Activated naive CD4-positive, alpha-beta T cell treated with anti-CD3 and anti-CD28 coated beads, Interleukin-2, amount 50 U/mL, for 72 hours (primary cell): ENCODE measurements around the gene HSD17B7. TPM values are rescaled to one million over a fixed set of nuclear protein-coding genes. Genes with fewer than 3 reads are reported as not detected.

Experiments used
- ATAC-seq, 2 donors: fragments of 150-1000 bp; cut with Tn5 transposase; 2 replicates each; pipeline ENCODE4 v1.10.0; 2021; ENCODE audit warnings: mild to moderate bottlenecking in 2 of 2, moderate library complexity in 2 of 2
- DNase-seq, 2 donors: peaks; one replicate each; pipeline ENCODE4 v3.0.0; 2021 to 2022; ENCODE audit warnings: low spot score in 2 of 2
- H3K27ac Mint-ChIP-seq, 2 donors: one replicate each; pipeline ENCODE4 v1.8.0; 2022; ENCODE audit warnings: mild to moderate bottlenecking in 2 of 2, mixed read lengths in 2 of 2
- H3K36me3 Mint-ChIP-seq, 2 donors: one replicate each; pipeline ENCODE4 v1.8.0; 2022; ENCODE audit warnings: mixed read lengths in 2 of 2
- H3K9me3 Mint-ChIP-seq, 2 donors: one replicate each; pipeline ENCODE4 v1.8.0; 2022; ENCODE audit warnings: mixed read lengths in 2 of 2
- total RNA-seq, 2 donors: library from RNA; stranded (reverse); gene quantifications; one replicate each; pipeline ENCODE4 v1.2.3, GENCODE V29; 2022

Gene HSD17B7
- total RNA-seq, 2 donors from 2014 or later = 26.2 to 39.3 TPM

- no peak for DNase-seq
Measured at GRCh38 chr1:162840250-162840839, 49.8 kb downstream of the HSD17B7 start.

GRCh38 chr1:162844153-162844552, 53.7 kb downstream of the HSD17B7 start:
- no peak for ATAC-seq
- Mint-ChIP-seq H3K36me3 (peaks cover 4 to 6% of the 10 kb centered on the region in 2 donors), H3K9me3 (peaks cover 0 to 6% of the 10 kb centered on the region in 2 donors), H3K27ac (no peak overlapping the region)
- DNase-seq = no peak

More at GRCh38 chr1:162840250-162840839, 49.8 kb downstream of the HSD17B7 start:
- no peak for ATAC-seq
- H3K36me3 Mint-ChIP-seq = peaks cover 11 to 13% of the 10 kb centered on the region in 2 donors
- H3K27ac Mint-ChIP-seq = no peak overlapping the region
- peaks cover 6 to 12% of the 10 kb centered on the region in 2 donors for H3K9me3 Mint-ChIP-seq

GRCh38 chr1:162846256-162847212, 56.0 kb downstream of the HSD17B7 start:
- H3K9me3 Mint-ChIP-seq = no peaks in the 10 kb centered on the region
- H3K27ac Mint-ChIP-seq = no peak overlapping the region
- H3K36me3 Mint-ChIP-seq = no peaks in the 10 kb centered on the region
- DNase-seq = no peak
- ATAC-seq = no peak

GRCh38 chr1:162847839-162848453, 57.4 kb downstream of the HSD17B7 start:
- Mint-ChIP-seq H3K9me3 (no peaks in the 10 kb centered on the region), H3K27ac (no peak overlapping the region), H3K36me3 (no peaks in the 10 kb centered on the region)
- DNase-seq (peak in 1 of 2 donors; percentile 84), ATAC-seq (peak in 1 of 2 donors; percentile 35)

- ATAC-seq (no peak), DNase-seq (no peak)
- Mint-ChIP-seq H3K9me3 (no peaks in the 10 kb centered on the region), H3K36me3 (no peaks in the 10 kb centered on the region), H3K27ac (no peak overlapping the region)
Measured at GRCh38 chr1:162849711-162850110, 59.2 kb downstream of the HSD17B7 start.

- no peaks in the 10 kb centered on the region for H3K9me3 Mint-ChIP-seq
- ATAC-seq = no peak
- H3K36me3 Mint-ChIP-seq = no peaks in the 10 kb centered on the region
- no peak for DNase-seq
- no peak overlapping the region for H3K27ac Mint-ChIP-seq
Measured at GRCh38 chr1:162851341-162851740, 60.8 kb downstream of the HSD17B7 start.

GRCh38 chr1:162854245-162854882, 63.9 kb downstream of the HSD17B7 start:
- H3K36me3 Mint-ChIP-seq = no peaks in the 10 kb centered on the region
- ATAC-seq (peak; percentile 70 to 77), DNase-seq (peak in 1 of 2 donors; percentile 42)
- H3K9me3 Mint-ChIP-seq = no peaks in the 10 kb centered on the region
- no peak overlapping the region for H3K27ac Mint-ChIP-seq

- ATAC-seq = no peak
- Mint-ChIP-seq H3K36me3 (no peaks in the 10 kb centered on the region), H3K9me3 (no peaks in the 10 kb centered on the region), H3K27ac (no peak overlapping the region)
- no peak for DNase-seq
Measured at GRCh38 chr1:162855461-162856150, 65.1 kb downstream of the HSD17B7 start.

- DNase-seq (no peak), ATAC-seq (peak in 1 of 2 donors; percentile 51)
- Mint-ChIP-seq H3K9me3 (no peaks in the 10 kb centered on the region), H3K27ac (no peak overlapping the region), H3K36me3 (no peaks in the 10 kb centered on the region)
Measured at GRCh38 chr1:162856260-162856659, 65.8 kb downstream of the HSD17B7 start.

GRCh38 chr1:162857850-162858249, 67.3 kb downstream of the HSD17B7 start:
- DNase-seq = no peak
- Mint-ChIP-seq H3K27ac (no peak overlapping the region), H3K9me3 (no peaks in the 10 kb centered on the region), H3K36me3 (no peaks in the 10 kb centered on the region)
- ATAC-seq = no peak

GRCh38 chr1:162859191-162859590, 68.7 kb downstream of the HSD17B7 start:
- H3K27ac Mint-ChIP-seq = no peak overlapping the region
- no peak for DNase-seq
- H3K9me3 Mint-ChIP-seq = no peaks in the 10 kb centered on the region
- no peak for ATAC-seq
- no peaks in the 10 kb centered on the region for H3K36me3 Mint-ChIP-seq

- Mint-ChIP-seq H3K27ac (no peak within 1 kb of the TSS), H3K9me3 (no peaks in the 10 kb centered on the region), H3K36me3 (no peaks in the 10 kb centered on the region)
- ATAC-seq = no peak
- no peak for DNase-seq
Measured at GRCh38 chr1:162861101-162861500, 70.6 kb downstream of the HSD17B7 start, which contains the start of gene CCDC190. CCDC190 (minus strand) TSS chr1:162861175; CDS start chr1:162859646, 1,529 bp downstream.

GRCh38 chr1:162861625-162862024, 71.1 kb downstream of the HSD17B7 start:
- ATAC-seq = no peak
- no peak for DNase-seq
- H3K36me3 Mint-ChIP-seq = no peaks in the 10 kb centered on the region
- H3K9me3 Mint-ChIP-seq = no peaks in the 10 kb centered on the region
- no peak overlapping the region for H3K27ac Mint-ChIP-seq
